ENCODE measurements around the gene LSM3. TPM values are rescaled to one million over a fixed set of nuclear protein-coding genes. Genes with fewer than 3 reads are reported as not detected.

The LSM3 gene
- total RNA-seq, 4 donors from 2014 or later = 7.9 to 15.6 (median 12.7) TPM

DNA sequence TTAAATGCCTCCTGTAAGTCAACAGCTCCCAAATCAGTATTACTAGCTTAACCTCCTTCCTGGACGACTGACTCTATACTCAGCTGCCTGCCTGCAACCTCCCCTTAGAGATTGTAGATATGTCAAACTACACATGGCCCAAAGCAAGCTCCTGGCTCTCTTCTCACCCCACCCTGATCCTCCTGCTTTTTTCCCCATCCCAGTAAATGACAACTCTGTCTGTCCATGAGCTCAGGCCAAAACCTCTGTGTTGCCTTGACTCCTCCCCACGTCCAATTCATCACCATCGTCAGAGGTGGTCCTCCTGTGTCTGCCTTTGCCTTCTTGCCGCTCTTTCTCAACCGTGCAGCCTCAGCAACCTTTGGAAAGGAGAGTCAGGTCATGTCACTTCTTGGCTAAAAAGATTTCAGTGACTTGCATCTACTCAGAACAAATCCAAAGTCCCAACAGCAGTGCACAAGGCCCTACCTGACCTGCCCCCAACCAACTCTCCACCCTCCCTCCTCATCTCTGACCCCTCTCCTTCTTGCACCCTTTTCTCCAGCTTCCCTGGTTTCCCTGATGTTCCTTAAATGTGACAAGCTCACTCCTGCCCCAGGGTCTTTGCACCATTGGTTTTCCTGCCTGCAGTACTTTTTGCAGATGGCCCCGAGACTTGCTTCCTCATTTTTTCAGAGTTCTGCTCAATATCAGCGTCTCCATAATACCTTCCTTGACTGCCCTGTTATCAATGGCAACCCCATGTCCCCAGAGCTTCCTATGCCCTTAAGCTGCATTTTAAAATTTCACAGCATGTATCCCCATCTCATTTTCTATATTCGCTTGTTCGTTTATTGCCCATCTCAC is 52.8 kb downstream of the LSM3 start:
- Histone ChIP-seq H3K9me3 (peaks cover 0 to 13% (median 0%) of the 10 kb centered on the region in 3 donors), H3K36me3 (no peaks in the 10 kb centered on the region), H3K4me3 (no peak overlapping the region), H3K27ac (no peak overlapping the region), H3K4me1 (no peaks in the 10 kb centered on the region), H3K27me3 (peaks cover 15% of the 10 kb centered on the region)
- ATAC-seq = no peak
- WGBS, 2 donors (ENCODE audit: low coverage in 1 of 2) = 86 to 91% methylated on average over 9 of the region's 9 CpGs
- TF ChIP-seq EP300 (IDR thresholded peaks at IDR 0.05) (no peak), POLR2AphosphoS5 (IDR thresholded peaks at IDR 0.05) (no peak), POLR2A (IDR thresholded peaks at IDR 0.05) (no peak)
- TF ChIP-seq, protein P1, sequence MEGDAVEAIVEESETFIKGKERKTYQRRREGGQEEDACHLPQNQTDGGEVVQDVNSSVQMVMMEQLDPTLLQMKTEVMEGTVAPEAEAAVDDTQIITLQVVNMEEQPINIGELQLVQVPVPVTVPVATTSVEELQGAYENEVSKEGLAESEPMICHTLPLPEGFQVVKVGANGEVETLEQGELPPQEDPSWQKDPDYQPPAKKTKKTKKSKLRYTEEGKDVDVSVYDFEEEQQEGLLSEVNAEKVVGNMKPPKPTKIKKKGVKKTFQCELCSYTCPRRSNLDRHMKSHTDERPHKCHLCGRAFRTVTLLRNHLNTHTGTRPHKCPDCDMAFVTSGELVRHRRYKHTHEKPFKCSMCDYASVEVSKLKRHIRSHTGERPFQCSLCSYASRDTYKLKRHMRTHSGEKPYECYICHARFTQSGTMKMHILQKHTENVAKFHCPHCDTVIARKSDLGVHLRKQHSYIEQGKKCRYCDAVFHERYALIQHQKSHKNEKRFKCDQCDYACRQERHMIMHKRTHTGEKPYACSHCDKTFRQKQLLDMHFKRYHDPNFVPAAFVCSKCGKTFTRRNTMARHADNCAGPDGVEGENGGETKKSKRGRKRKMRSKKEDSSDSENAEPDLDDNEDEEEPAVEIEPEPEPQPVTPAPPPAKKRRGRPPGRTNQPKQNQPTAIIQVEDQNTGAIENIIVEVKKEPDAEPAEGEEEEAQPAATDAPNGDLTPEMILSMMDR (IDR thresholded peaks at IDR 0.05) = no peak

DNA sequence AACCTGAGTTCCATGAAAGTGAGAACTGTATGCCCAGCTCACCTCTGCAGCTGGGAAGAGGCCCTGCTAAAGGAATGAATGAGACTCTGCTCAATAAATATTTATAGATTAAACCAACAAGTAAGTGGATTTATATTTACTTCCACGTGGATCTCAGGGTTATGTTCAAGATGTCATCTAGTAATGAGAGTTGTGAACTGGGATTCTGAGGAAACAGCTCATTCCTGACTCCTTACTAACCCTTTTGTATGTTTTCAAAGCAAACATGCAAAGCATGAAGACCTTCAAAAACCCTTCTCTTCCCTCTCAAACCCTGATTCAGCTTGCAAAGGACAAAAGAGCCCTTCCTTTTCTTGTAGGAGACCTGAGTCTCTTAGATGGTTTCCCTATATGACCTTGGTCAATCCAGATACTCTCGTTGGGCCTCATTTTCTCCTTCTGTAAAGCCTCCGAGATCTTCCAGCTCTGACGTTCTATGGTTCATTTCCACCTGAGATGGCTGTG is 53.4 kb downstream of the LSM3 start:
- H3K27ac ChIP-seq = no peak overlapping the region
- peaks cover 0 to 13% (median 0%) of the 10 kb centered on the region in 3 donors for H3K9me3 ChIP-seq
- 74 to 75% methylated on average over 4 of the region's 4 CpGs for WGBS, 2 donors (ENCODE audit: low coverage in 1 of 2)
- H3K4me3 ChIP-seq = no peak overlapping the region
- H3K36me3 ChIP-seq = no peaks in the 10 kb centered on the region
- TF ChIP-seq POLR2A (IDR thresholded peaks at IDR 0.05) = no peak
- no peak for TF ChIP-seq EP300 (IDR thresholded peaks at IDR 0.05)
- TF ChIP-seq, protein P1 (IDR thresholded peaks at IDR 0.05) = no peak
- TF ChIP-seq POLR2AphosphoS5 (IDR thresholded peaks at IDR 0.05) = no peak
- ATAC-seq = no peak
- peaks cover 15% of the 10 kb centered on the region for H3K27me3 ChIP-seq
- no peaks in the 10 kb centered on the region for H3K4me1 ChIP-seq

DNA sequence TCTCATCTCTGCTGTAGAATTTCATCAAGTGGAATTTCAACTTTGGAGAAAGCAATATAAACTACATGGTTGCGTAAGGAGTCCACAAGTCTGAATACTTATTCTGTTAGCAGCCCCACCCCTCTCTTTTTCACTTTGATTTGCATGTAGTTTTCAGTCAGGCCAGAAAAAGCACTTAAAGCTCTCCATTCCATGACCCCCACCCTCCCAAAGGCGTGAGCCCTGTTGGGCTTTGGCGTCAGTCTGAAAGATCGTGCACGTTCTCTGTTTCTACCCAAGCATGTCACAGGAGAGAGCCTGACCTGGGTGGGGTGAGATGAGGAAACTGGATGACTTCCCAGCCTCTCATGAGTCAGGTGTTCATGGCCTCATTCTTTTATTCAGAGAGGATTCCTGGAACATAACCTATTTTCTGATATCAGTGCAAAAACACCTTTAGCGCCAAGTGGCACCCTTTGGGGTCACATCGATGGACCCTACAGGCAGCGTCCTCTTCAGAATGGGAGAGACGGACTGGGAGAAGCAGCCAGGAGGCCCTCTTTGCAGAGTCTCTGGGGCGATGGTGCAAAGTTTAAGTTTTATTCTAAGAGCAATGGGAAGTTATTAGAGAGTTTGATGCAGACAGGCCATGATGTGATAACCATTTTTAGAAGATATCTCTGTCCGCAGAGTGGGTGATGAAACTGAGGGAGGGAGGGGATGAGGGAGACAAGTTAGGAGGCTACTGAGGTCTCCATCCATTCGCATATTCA is 55.8 kb downstream of the LSM3 start:
- H3K4me1 ChIP-seq = peaks cover 0 to 4% (median 0%) of the 10 kb centered on the region in 3 donors
- H3K36me3 ChIP-seq = no peaks in the 10 kb centered on the region
- 77 to 81% methylated on average over 8 to 11 of the region's 12 CpGs for whole genome bisulfite sequencing, 2 donors (ENCODE audit: low coverage in 1 of 2)
- ATAC-seq = peak; percentile 82
- no peak overlapping the region for H3K4me3 ChIP-seq
- H3K27me3 ChIP-seq = peaks cover 15% of the 10 kb centered on the region
- TF ChIP-seq EP300 (IDR thresholded peaks at IDR 0.05) = no peak
- H3K27ac ChIP-seq = peak overlapping the region in 3 of 4 donors; percentile 33 to 63 (median 51)
- peaks cover 0 to 13% (median 0%) of the 10 kb centered on the region in 3 donors for H3K9me3 ChIP-seq

DNA sequence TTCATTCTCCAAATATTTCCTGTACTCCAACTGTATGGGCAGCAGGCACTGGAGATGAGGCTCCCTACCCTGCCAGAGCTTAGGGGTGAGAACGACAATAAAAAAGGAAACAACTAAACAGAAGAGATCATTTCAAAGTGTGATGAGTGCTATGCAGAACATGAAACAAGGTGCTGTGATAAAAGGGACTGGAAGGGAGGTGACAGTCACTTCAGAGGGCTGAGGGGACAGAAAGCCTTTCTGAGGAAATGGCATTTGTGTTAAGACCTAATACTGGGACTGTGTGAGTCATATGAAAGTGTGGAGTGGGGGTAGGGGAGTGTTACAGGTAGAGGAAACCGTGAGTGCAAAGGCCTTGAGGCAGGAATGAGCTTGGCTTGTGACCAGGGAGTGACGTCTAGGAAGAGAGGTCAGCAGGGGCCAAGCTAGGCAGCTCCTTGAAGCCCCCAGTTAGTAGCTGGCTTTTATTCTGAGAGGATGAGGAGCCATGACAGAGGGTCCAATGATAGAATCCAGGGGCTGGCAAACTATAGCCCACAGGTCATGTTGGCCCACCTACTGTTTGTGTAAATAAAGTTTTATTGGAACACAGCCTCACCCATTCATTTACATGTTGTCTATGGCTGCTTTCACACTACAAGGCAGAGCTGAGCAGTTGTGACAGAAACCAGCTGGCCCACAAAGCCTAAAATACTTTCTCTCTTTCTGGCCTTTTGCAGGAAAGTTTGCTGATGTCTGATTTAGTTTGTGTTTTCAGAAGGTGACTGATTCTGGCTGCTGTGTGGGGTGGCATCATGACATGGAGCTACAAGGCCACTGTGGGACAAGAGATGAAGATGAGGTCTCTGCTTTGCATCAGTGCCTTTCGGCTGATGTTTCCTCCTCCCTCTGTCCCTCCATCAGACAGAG is 56.6 kb downstream of the LSM3 start:
- 29 to 53% methylated on average over 1 to 4 of the region's 4 CpGs for WGBS, 2 donors (ENCODE audit: low coverage in 1 of 2)
- Histone ChIP-seq H3K4me3 (no peak overlapping the region), H3K4me1 (peaks cover 0 to 4% (median 0%) of the 10 kb centered on the region in 3 donors), H3K27me3 (peaks cover 15% of the 10 kb centered on the region), H3K9me3 (peaks cover 0 to 13% (median 0%) of the 10 kb centered on the region in 3 donors), H3K36me3 (no peaks in the 10 kb centered on the region), H3K27ac (peak overlapping the region in 3 of 4 donors; percentile 33 to 63 (median 51))
- no peak for ATAC-seq
- no peak for TF ChIP-seq POLR2AphosphoS5 (IDR thresholded peaks at IDR 0.05)
- TF ChIP-seq, protein P1 (IDR thresholded peaks at IDR 0.05) = no peak
- no peak for TF ChIP-seq EP300 (IDR thresholded peaks at IDR 0.05)
- no peak for TF ChIP-seq POLR2A (IDR thresholded peaks at IDR 0.05)

All from gastroesophageal sphincter (tissue), 4 donors.